ENCODE measurements around the gene DUSP6. TPM values are rescaled to one million over a fixed set of nuclear protein-coding genes. Genes with fewer than 3 reads are reported as not detected.

Gene DUSP6
- total and polyA plus RNA-seq, 2 of the 8 experiments (the other 6 are each of a cell fraction or from before 2014, with no cell fraction given), result 99.3 to 179 TPM

DNA sequence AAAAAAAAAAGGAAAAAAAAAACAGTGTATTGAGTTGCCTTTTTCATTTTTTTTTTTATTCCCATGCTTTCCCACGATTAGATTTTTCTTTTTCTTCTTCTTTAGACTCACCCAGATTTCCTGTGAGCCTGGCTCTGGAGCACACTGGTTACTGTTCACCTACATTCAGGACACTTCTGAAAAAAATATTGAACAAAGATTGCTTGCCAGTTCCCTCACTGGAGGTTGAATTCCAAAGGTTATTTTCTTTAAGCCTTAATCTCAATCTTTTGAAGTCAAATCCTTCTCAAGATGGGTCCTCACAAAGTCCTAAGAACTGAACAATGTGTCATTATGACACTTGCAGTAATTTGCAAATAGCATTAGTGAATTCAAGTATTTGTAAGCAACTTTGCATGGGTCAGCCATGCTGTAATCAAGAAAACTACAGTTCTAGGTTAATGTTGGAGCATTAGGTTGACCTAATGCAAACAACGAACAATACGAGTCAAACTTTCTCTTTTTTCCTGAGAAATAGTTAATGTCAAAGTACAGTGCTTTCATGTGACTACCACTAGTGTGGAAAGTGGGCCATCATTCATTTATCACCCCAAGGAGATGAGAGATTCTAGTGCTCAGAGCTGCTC, 49.2 kb upstream of the DUSP6 start (continued):
- no peak for TF ChIP-seq KDM4A (IDR thresholded peaks at IDR 0.05; ENCODE audit: low read depth, low read length, severe bottlenecking)
